DMS114 treated with DMSO at 0.1 percent for 48 hours (cell line): ENCODE results near the gene TCEA2.

ENCODE experiments used
- DNase-seq: peaks from one replicate; lab custom pipeline; 2025; ENCODE audit not compliant: unreplicated experiment; lab: John Stamatoyannopoulos, UW

The TCEA2 gene

DNA sequence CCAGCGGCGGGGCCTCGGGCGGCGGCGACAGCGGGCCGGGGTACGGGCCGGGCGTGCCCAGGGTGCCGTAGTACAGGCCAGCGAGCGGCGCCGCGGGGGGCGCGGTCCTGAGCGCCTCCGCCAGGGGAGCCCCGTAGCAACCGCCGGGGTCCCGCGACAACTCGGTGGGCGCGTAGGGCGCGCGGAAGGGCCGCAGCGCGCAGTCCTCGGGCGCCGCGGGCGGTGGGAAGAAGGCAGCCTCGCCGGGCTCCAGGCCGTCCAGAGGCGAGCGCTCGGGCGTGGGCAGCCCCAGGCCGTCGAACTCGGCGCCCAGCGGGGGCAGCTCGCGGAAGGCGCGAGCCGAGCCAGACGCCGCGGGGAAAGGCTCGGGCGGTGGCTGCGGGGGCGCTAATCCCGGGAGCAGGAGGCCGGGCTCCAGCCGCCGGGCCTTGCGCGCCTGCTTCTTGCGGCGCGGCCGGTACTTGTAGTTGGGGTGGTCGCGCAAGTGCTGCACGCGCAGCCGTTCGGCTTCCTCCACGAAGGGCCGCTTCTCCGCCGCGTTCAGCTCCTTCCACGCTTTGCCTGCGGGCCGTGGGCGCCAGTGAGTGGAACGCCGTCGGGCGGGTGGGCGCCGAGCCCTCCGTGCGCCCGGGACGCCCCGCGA is 14.5 kb upstream of the TCEA2 start:
- DNase-seq = no peak

DNA sequence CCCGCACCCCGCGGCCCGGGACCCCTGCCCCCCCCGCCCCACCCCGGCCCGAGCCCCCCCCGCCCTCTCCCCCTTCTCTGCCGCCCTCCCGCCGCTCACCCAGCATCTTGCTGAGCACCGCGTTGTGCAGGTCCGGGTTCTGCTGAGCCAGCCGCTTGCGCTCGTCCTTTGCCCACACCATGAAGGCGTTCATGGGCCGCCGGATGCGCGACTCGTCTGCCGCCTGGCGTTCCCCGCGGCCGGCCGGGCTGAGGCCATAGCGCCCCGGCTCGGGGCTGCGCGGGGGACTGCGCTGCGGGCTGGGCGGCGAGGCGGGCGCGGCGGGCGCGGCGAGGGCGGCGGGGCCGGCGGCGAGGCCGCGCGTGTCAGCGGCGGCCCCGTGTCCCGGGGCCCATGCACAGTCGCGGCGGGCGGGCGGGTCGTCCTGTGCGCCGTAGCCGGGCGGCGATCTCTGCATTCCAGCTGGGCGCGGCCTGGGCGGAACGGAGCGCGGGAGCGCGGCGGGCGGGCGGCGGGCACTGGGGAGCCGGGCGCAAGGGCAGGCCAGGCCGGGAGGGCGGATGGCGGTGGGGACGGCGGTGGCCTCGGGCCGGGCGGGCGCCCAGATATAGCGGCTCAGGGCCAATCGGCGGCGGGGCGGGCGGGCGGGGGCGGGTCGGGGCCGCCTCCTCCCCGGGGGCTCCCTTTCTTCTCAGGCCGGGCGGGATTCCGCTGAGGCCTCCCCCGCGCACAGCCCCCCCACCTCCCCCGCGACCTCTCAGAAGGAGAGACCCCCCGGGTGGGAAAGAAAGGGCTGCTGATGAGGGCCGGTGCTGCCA is 13.7 kb upstream of the TCEA2 start, which contains the start of gene SOX18:
Gene SOX18 (minus strand): TSS at position 580 of the 818 bp plus-strand sequence. CDS start 123 bp downstream, at position 457.
- DNase-seq = no peak

DNA sequence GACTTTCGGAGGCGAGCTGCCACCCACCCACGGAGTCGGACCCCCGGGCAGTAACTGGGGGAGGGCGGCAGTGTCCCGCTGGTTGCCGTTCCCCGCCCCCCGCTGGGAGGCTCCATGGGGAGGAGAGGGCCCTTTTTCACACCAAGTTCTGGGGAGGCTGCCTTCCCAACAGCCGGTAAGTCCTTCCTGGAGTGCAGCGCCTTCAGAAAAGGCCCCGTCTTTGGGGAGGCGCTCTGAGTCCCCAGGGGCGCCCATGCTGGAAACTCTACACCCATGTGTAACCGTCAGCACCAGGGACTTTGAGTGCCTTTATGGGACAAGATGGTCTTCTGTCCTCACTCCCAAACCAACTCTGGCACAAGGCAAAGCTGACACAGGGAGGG is 13.1 kb upstream of the TCEA2 start:
- DNase-seq = no peak

DNA sequence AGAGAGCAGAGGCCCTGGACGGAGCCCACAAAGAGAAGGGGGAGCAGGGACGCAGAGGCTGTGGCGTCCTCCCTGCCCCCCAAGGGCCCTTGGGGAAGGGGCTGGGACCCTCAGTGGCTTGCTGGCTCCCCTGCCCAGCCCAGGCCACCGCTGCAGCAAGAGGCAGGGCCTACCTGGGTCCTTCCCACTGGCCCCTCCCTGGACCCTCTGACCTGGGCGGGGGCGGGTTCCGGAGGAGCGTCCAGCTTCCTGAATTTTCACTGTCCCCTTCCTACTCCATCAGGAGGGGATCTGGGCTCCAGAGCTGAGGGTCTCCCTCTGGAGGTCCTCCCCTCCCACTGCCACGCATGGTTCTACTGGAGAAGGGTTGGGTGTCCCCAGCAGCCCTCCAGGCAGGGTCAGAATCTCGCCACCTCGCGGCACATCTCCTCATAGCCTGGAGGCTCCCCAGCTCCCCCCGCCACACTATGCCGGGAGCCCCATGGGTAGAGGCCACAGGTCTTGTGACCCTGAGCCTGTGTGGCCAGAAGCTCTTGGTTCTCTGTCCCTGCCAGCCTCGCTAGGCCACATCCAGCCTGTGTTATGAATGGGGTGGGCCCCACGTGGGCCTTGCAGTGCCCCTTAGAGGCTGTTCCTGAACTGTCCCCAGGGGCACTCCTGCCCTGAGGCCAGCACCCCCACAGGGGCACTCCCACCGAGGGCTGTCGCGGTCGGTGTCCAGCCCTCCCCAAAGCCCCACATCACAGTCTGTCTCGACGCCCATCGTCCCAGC is 12.6 kb upstream of the TCEA2 start:
- no peak for DNase-seq

DNA sequence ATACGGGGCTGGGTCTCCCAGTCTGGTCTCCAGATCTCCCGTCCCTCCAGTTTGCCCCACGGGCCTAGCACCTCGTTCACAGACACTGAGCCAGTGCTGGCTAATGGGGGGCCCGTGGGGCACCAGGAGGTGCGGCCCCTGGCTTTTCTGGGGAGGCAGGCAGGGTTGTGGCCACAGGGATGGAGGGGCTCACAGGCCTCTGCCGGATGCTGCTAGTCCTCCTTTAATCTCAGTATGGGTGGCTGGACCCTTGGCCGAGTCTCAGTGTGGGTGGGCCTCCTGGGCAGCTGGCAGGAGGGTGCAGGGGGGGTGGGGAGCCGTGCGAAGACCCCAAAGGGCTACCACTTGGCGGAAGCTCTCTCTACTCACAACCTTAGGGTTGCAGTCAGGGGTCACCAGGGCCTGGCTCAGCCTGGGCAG is 12.0 kb upstream of the TCEA2 start:
- DNase-seq = no peak

DNA sequence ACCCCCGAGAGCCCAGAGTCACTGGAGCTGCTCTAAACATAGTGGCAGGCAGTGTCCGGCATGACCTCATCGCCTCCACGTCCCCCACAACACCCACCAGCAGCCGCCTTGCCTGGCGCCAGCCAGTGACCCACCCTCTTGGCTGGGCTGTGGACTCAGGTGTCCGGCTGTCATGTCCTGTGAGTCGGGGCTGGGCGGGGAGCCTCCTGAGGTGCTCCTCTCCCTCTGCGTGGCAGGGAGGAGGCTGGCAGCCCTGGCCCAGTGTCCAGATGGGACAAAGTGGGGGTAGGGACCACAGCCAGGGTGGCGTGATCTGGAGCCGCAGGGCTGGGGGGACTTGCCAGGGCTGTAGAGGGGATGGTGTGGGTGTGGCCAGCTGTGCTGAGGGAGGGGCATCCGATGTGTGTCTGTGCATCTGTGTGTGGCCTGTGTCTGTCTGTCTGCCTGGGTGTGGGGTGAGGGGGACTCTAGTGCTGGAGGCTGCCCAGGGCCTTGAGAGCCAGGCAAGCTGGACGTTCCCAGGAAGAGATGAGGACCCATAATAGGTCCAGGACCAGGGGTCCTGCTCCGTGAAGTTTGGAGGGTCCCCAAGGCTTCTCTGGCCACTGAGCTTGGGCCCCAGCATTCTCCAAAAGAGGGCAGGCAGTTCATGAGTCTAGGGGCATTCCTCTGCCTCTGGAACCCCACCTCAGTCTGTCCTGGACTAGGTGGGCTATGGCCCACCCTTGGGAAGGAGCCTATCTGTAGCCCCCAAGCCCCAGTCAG is 11.3 kb upstream of the TCEA2 start:
- no peak for DNase-seq

DNA sequence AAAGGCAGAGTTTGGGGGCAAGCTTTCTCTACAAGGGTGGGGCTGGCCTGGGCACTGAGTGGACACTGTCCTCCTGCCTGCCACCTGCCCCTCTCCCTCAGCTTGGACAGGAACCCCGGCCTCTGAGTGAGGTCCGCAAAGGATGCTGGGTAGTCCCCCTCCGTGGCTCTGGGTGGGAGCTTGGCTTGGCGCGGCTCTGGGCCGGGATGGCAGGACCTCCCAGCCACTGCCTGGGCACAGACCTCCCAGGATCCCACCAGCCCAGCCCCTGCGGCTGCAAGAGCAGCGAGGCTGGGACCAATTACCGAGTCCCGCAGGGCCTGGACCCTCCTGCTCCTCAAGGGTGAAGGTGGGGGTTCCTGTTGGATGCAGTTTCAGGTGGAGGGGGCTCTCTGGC is 10.7 kb upstream of the TCEA2 start:
- no peak for DNase-seq

DNA sequence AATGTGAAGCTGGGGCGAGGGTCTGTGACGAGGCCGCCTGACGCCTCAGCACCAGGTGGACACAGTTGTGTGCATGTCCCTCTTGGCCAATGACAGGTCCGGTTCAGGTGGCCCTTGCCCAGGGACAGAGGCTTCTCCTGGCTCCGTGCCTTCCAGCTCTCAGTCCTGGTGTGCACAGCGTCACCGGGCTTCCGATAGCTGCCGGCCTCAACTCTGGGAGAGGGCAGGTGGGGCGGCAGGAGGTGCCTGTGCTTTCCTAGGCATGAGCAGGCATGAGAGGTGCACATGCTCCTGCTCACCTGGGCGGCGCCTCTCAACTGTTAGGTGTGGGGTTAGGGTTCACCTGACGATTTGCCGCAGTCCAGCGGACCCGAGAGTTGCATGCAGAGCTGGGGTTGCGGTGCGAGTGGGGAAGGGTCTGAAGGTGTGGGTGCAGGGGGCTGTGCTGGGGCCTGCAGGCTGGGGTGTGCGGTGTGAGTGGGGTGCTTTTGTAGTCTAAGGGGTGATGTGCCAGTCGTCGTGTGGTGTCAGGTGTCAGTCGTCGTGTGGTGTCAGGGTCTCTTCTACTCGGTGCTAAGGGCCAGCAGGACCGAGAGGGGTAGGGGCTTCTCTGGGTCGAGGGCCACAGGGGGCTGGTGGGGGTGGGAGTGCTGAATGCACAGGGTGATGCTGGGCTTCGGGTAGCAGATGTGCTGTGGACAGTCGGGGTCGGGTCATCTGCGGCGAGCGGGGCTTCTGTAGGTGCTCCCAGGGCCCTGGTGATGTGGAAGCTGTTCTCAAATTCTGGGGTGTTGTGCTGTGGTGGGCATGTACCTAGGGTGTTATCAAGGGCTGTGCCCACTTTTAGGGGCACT is 9.8 kb upstream of the TCEA2 start:
- no peak for DNase-seq

DNA sequence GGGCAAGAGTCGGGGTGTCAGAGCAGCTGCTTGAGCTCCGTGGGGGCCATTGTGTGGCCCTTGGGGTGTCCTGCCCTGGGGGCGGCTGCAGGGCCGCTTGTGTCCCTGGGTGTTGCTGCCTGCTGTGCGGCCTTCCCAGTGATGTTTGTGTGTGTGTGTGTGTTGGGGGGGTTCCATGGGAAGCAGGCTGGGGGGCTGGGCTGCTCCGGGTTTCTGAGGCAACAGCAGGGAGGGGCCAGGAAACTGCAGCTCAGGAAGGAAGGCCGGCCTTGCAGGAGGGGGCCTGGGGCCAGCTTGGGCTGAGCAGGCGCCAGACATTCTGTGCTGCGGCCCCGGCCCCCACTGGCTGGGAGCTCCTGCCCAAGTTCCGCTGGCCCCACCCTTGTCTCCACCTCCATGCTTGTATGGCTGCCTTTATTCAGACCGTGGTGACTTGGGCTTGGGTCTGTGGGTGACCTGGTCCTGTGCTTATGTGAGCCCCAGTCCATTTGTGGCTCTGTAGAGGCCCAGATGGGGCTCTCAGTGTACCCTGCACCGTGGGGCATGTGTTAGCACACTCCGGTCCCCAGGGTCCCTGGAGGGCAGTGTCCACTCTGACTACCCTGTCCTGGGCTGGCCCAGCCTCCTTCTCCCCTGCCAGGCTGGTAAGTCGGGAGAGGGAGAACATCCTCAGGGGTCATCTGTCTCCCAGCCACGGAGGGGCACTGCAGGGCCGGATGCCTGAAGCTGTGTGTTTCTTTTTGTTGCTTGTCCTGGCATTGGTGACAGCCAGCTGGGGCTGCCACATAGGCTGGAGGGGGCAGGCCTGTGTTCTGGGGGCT is 8.9 kb upstream of the TCEA2 start:
- no peak for DNase-seq

DNA sequence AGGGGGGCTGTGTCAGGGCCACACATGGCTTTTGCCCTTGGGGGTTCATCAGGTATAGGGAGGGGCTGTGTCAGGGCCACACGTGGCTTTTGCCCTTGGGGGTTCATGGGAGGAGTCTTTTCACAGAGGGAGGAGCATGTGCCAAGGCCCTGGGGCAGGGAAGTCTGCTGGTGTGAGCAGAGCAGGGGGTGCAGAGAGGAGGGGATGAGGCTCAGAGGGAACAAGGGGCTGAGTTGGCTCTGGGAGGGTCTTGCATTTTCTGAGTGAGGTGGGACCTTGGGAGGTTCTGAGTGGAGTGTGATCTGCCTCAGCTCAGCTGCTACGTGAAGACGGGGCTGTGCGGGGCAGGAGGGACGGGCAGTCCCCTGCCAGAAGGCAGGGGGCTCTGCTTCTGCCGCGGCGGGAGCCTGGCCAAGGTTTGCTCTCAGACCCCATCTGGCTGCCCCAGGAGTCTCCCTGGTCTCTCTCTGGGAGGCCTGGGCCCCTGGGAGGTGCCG is 7.6 kb upstream of the TCEA2 start:
- DNase-seq = no peak

DNA sequence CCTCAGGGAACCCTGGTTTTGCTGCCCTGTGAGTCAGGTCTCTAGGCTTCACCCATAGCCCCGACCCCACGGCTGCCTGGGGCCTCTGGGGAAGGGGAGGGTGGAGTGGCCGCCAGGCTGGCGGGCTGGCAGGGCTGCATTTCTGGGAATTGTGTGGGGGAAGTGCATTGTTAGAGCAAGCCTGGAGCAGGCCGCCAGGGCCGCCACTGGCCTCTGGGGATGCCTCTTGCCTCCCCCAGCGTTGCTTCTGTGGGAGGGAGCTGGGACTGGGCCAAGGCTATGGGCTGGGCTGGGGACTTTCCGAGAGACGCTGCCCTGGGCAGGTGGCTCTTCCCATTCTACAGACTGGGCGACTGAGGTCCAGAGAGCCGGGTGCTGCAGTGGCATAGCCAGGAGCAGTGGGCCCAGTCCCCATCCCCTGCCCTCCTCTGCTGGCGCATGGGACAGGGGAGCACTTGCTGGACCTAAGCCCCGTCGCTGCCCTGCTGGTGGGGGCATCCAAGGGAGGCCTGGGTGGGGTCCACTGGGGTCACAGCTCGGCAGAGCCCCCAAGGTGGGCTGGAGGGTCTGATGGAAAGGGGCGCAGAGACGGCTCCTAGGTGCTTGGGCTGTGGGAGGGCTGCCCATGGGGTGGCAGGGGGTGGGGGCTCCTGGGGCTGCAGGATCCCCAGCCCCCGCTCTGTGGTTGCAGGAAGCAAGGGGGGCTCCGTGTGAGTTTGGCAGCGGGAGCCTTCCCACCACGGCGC is 6.9 kb upstream of the TCEA2 start:
- DNase-seq = no peak

DNA sequence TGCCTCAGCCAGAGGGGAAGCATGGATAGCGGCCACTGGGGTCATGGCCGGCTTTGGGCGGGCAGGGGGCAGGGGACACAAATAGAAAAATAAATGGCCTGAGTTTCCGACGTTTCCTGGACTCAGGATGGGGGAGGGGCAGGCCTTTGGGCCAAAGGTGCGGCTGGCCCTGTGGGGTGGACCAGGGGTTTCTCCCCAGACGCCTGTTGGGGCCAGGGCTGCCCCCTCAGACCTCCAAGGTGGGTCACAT is 6.4 kb upstream of the TCEA2 start:
- no peak for DNase-seq

DNA sequence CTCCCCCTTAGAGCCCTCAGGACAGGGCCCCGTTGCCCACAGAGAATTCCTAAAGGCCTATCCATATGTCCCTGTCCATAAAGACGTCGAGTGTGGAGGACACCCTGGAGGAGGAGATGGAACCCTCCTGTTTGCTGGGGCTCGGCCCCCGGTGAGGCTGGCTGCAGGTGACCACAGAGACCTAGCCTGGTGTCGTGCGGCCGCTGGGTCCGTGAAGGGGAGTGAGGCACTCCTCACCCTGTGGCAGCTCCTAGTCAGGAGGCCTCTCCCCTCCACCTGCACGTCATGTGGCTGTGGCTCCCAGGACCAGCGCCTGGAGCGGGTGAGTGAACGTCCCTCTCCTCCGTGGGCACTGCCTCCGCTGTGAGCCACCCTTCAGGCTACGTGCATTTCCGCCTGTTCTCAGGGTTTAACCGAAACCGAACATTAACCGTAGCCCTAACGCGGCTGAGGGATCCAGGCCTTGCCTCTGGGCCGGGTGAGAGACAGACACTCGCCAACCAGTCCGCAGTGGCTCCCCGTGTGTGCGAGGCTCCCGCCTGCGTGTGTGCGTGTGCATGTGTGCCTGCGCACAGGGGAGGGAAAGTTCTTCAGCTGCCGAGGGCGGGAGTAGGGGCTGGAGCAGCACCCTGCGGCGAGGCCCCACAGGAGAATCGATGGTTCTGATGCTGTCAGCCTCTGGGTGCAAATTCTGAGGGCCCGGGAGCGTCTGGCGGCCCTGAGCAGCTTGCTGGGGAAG is 5.9 kb upstream of the TCEA2 start:
- no peak for DNase-seq

DNA sequence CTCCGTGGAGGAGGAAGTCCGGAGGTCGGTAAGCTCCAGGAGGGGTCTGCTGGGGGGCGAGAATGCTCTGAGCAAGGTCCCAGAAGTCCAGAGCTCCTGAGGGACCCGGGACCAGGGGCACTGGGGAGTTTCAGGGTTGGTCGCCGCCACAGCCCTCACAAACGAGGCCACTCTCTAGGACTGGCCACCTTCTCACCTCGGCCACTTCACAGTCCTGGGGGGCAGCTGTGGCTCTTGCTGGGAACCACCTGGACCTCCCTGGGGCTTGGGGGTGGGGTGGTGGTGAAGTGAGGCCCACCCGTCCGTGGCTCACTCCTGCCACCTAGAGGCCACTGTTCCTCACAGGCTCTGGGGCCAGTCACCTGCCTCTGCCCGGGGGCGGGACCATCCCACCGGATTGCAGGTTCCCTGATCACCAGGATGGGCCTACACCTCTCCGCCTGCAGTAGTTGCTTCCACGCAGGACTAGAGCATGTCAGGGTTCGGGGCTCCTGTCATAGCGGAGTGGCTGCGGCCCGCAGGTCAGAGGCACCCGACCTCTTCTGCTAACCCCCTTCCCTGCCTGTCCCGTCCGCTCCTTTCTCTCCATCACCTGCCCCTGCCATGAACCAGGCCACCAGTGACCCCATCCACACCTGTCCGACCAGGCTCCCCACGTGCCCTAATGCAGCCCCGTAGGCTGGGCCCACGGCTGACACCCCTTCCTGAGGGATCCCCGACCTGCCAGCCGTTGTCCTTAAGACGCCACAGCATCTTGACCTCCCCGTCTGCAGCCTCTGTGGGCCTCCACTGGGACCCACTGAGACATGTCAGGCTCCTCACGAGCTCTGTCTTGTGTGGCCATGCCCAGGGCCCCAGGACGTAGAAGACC is 5.1 kb upstream of the TCEA2 start:
- peak; percentile 31 for DNase-seq

DNA sequence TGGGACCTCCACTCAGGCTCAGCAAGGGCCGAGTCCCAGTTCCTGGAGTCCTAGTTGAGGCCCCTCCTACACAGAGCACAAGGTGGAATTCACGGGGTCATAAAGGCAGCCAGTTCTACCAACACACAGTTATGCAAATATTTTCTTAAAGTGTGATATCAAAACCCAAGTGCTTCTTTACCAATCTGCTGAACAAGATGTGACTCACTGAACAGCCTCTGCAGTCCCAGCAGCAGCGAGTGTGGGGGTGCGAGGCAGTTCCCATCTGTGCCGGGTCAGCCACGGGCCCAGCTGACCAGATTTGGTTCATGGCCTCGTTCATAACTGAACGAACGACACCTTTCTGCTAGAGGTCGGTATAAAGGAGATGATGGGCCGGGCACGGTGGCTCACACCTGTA is 4.5 kb upstream of the TCEA2 start:
- no peak for DNase-seq

DNA sequence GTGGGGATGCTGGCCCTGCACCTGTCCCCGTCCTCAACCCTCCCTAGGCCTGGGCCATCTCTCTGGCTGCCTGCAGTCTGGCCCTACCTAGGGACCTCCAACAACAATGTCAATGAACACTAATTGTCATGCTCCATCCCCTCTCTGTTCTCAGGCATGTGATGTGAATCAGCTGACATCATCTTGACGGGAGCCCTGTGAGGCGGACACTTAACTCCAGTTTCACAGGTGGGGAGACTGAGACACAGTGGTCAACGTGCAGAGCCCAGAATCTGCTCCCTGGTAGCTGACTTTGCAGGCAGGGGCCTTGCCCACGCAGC is 762 bp upstream of the TCEA2 start:
- no peak for DNase-seq

DNA sequence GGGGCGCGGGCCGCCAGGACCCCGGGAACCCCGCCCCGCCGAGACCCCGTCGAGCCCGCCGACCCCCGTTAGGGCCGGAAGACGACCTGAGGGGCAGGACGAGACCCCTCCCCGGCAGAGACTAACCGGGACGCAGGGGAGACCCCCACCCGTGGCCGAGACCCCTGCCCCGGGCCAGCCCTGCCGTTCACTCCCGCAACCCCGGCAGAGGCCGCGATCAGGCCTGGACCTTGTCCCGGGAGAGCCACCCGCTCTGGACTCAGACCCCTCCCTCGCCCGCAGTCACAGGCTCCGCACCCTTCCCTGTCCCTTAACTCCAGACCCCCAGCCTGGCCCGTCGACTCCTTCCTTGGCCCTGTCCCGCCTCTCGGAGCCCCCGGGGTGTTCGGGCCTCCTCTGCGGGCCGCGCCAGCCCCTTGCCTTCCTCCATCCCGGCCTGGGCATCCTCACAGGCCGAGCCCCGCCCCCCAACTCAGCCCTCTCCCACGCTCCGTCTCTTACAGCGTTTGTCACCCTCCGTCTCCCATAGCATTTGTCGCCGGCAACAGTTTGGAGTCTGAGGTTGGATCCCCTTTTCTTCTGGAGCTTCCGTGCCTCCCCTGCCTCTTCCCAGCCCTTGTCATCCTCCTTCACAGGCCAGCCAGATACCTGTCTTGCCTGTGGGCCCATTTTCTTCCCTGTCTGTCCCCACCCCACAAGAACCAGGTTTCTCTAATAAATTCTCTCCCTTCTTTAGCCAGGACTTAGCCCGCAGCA is 569 bp downstream of the TCEA2 start:
- no peak for DNase-seq
